Measurements from ENCODE around the gene LRBA. TPM values are rescaled to one million over a fixed set of nuclear protein-coding genes. Genes with fewer than 3 reads are reported as not detected.

LRBA gene
- total RNA-seq, 3 donors from 2014 or later (not counting 1 experiment from before 2014, with no cell fraction given): 72.1 to 87.6 (median 83.1) TPM

- Histone ChIP-seq H3K36me3 (ENCODE audit: control insufficient read depth, insufficient read depth, low read length) (peaks cover 2% of the 10 kb centered on the region), H3K4me3 (ENCODE audit: low read length) (no peak overlapping the region), H3K9me3 (ENCODE audit: control insufficient read depth, insufficient read depth, low read length) (no peaks in the 10 kb centered on the region), H3K27me3 (ENCODE audit: control insufficient read depth, insufficient read depth, low read length) (no peaks in the 10 kb centered on the region), H3K4me1 (ENCODE audit: control insufficient read depth, insufficient read depth, low read length) (no peaks in the 10 kb centered on the region), H3K27ac (ENCODE audit: low read length) (no peak overlapping the region)
- ATAC-seq (no peak), DNase-seq (no peak)
- intact Hi-C loops (cut with micrococcal nuclease): no loop called here
- no peaks in the 10 kb centered on the region for H3K36me3 Mint-ChIP-seq
- H3K4me3 Mint-ChIP-seq: no peak overlapping the region
- no peak for TF ChIP-seq CTCF (IDR thresholded peaks at IDR 0.05)
- H3K9me3 Mint-ChIP-seq: no peaks in the 10 kb centered on the region
- 64% methylated on average over 1 of the region's 2 CpGs for WGBS (ENCODE audit: insufficient coverage)
- H3K4me1 Mint-ChIP-seq: no peaks in the 10 kb centered on the region
- H3K27ac Mint-ChIP-seq: no peak overlapping the region
- no peaks in the 10 kb centered on the region for H3K27me3 Mint-ChIP-seq (ENCODE audit: low read depth in 2 of 2)
Measured at GRCh38 chr4:150289198-150289597, 725.9 kb downstream of the LRBA start.

DNA sequence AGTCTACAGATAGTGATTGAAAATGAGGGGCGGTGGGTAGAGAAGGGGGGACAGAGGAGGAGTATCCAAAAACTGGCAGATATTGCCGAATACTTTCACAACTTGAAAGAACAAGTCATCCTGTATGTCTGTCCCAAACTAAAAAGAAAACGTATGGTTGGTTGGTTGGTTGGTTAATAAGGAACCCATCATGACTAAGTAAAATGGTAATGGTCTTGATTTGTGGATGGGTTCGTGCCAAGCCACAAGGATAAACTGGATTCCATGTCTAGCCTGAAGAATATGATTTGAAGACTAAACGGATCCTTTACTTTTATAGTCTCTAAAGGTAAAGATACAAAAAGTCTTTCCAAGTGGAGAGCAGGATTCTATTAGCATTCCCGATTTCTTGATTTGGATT is 728.4 kb downstream of the LRBA start:
- H3K27ac ChIP-seq (ENCODE audit: low read length): no peak overlapping the region
- Mint-ChIP-seq H3K27me3 (ENCODE audit: low read depth in 2 of 2) (no peaks in the 10 kb centered on the region), H3K4me1 (no peaks in the 10 kb centered on the region), H3K27ac (no peak overlapping the region), H3K9me3 (no peaks in the 10 kb centered on the region), H3K36me3 (no peaks in the 10 kb centered on the region), H3K4me3 (no peak overlapping the region)
- DNase-seq (no peak), ATAC-seq (no peak)
- TF ChIP-seq CTCF (IDR thresholded peaks at IDR 0.05): no peak
- WGBS (ENCODE audit: insufficient coverage): 99% methylated on average over 5 of the region's 6 CpGs
- no peak overlapping the region for H3K4me3 ChIP-seq (ENCODE audit: low read length)
- H3K9me3 ChIP-seq (ENCODE audit: control insufficient read depth, insufficient read depth, low read length): no peaks in the 10 kb centered on the region
- intact Hi-C loops (cut with micrococcal nuclease): no loop called here
- H3K27me3 ChIP-seq (ENCODE audit: control insufficient read depth, insufficient read depth, low read length): no peaks in the 10 kb centered on the region
- peaks cover 12% of the 10 kb centered on the region for H3K36me3 ChIP-seq (ENCODE audit: control insufficient read depth, insufficient read depth, low read length)
- H3K4me1 ChIP-seq (ENCODE audit: control insufficient read depth, insufficient read depth, low read length): no peaks in the 10 kb centered on the region

DNA sequence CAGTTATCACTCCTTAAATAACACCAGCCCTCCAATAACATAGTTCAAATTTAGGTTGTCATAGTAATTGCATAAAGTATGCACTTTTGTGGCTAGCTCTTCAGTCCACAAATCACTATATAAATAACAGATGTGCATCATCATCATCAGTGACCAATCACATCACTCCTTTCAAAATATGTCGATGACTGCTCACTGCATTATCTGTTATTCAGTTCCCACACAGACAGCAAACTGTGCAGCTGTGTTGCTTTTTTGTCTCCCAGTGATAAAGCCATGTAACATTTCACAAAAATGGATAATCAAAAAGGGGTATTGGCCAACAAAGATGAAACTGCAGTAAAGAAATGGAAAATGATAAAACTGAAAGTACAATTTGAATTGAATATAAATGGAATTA is 731.4 kb downstream of the LRBA start:
- no peak overlapping the region for H3K4me3 Mint-ChIP-seq
- H3K4me1 Mint-ChIP-seq: no peaks in the 10 kb centered on the region
- H3K9me3 Mint-ChIP-seq: no peaks in the 10 kb centered on the region
- intact Hi-C loops (cut with micrococcal nuclease): no loop called here
- 89% methylated on average over 1 of the region's 1 CpG for WGBS (ENCODE audit: insufficient coverage)
- no peak overlapping the region for H3K27ac Mint-ChIP-seq
- Histone ChIP-seq H3K27me3 (ENCODE audit: control insufficient read depth, insufficient read depth, low read length) (no peaks in the 10 kb centered on the region), H3K4me1 (ENCODE audit: control insufficient read depth, insufficient read depth, low read length) (no peaks in the 10 kb centered on the region), H3K36me3 (ENCODE audit: control insufficient read depth, insufficient read depth, low read length) (peaks cover 26% of the 10 kb centered on the region), H3K27ac (ENCODE audit: low read length) (no peak overlapping the region), H3K9me3 (ENCODE audit: control insufficient read depth, insufficient read depth, low read length) (no peaks in the 10 kb centered on the region), H3K4me3 (ENCODE audit: low read length) (no peak overlapping the region)
- TF ChIP-seq CTCF (IDR thresholded peaks at IDR 0.05): no peak
- no peaks in the 10 kb centered on the region for H3K27me3 Mint-ChIP-seq (ENCODE audit: low read depth in 2 of 2)
- ATAC-seq (no peak), DNase-seq (no peak)
- peaks cover 8% of the 10 kb centered on the region for H3K36me3 Mint-ChIP-seq

DNA sequence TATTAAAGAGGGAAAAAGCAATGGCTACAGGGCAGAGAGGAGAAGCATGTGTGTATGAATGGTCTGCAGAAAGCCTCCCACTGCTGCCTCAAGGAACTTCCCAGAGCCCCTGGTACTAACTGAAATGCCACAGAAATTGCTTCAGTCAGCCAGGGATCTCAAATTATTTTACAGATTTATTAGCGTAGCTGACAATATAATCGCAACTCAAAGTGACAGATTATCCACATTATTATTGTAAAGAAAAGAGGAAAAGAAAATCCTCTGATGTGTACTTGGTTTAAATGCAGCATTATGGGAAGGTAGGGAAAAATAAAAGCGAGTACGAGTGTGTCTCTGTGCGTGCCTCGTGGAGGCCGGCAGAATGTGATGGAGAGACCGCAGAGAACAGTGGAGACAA is 734.1 kb downstream of the LRBA start:
- WGBS (ENCODE audit: insufficient coverage): 98% methylated on average over 6 of the region's 8 CpGs
- H3K9me3 ChIP-seq (ENCODE audit: control insufficient read depth, insufficient read depth, low read length): no peaks in the 10 kb centered on the region
- TF ChIP-seq CTCF (IDR thresholded peaks at IDR 0.05): no peak
- no peaks in the 10 kb centered on the region for H3K4me1 Mint-ChIP-seq
- DNase-seq: no peak
- intact Hi-C loops (cut with micrococcal nuclease): no loop called here
- no peaks in the 10 kb centered on the region for H3K27me3 Mint-ChIP-seq (ENCODE audit: low read depth in 2 of 2)
- H3K9me3 Mint-ChIP-seq: peaks cover 0 to 2% of the 10 kb centered on the region in 2 donors
- H3K27ac ChIP-seq (ENCODE audit: low read length): no peak overlapping the region
- no peak overlapping the region for H3K27ac Mint-ChIP-seq
- peaks cover 35% of the 10 kb centered on the region for H3K36me3 ChIP-seq (ENCODE audit: control insufficient read depth, insufficient read depth, low read length)
- no peak overlapping the region for H3K4me3 Mint-ChIP-seq
- H3K36me3 Mint-ChIP-seq: peaks cover 17% of the 10 kb centered on the region
- ATAC-seq: no peak
- no peak overlapping the region for H3K4me3 ChIP-seq (ENCODE audit: low read length)
- H3K4me1 ChIP-seq (ENCODE audit: control insufficient read depth, insufficient read depth, low read length): no peaks in the 10 kb centered on the region
- no peaks in the 10 kb centered on the region for H3K27me3 ChIP-seq (ENCODE audit: control insufficient read depth, insufficient read depth, low read length)

Measured in natural killer cell (primary cell).